GM12878 (cell line): Measurements from ENCODE around the gene LYL1. TPM values are rescaled to one million over a fixed set of nuclear protein-coding genes. Genes with fewer than 3 reads are reported as not detected.

Experiments used
- ATAC-seq: fragments of 200-7000 bp; cut with Tn5 transposase; 3 replicates; pipeline ENCODE4 v1.9.1; 2020; ENCODE audit warnings: mild to moderate bottlenecking, moderate library complexity
- BruUV-seq: library from RNA; stranded (reverse); fragments of 400-500 nt; replicated peaks from 2 replicates; lab custom pipeline; 2021; lab: Mats Ljungman, UMichigan
- CTCF ChIA-PET: fragments of 300-600 bp; sonication (Branson Sonifier 250); formaldehyde crosslinking; extraction: SDS; loops from one replicate; lab custom pipeline; 2021; ENCODE audit warnings: inconsistent platforms; lab: Yijun Ruan, JAX
- POLR2A ChIA-PET: fragments of 350-600 bp; formaldehyde crosslinking; extraction: SDS; loops from one replicate; lab custom pipeline; 2021; ENCODE audit warnings: inconsistent platforms; lab: Charles Lee
- RAD21 ChIA-PET: fragments of 300-600 bp; sonication (Branson Sonifier 250); formaldehyde crosslinking; loops from one replicate; lab custom pipeline; 2023; ENCODE audit warnings: antibody characterized with exemption; ENCODE audit not compliant: unreplicated experiment; lab: Charles Lee
- SMC1A ChIA-PET: fragments of 300-600 bp; sonication (Branson Sonifier 250); formaldehyde crosslinking; loops from one replicate; lab custom pipeline; 2023; ENCODE audit not compliant: unreplicated experiment, uncharacterized antibody; lab: Charles Lee
- DNase-seq: peaks from one replicate; pipeline ENCODE4 v3.0.0-alpha.2; 2011; ENCODE audit warnings: low read depth, low spot score
- FAIRE-seq: peaks from 3 replicates; lab custom pipeline; 2011; peaks lifted over from hg19 to GRCh38; lab: Jason Lieb, UNC
- H2AFZ ChIP-seq: 2 replicates; pipeline ENCODE4 v1.6.0; 2011; ENCODE audit warnings: low read depth, low read length, control low read depth; ENCODE audit not compliant: control insufficient read depth
- H3K27ac ChIP-seq: 2 replicates; pipeline ENCODE4 v1.5.1; 2011; ENCODE audit warnings: control low read depth; ENCODE audit not compliant: control insufficient read depth, insufficient read depth
- H3K27me3 ChIP-seq, 2 experiments: replicated peaks in 1 of 2; 2 replicates each; pipeline versions ENCODE4 v1.6.0 to v1.6.1; 2011; ENCODE audit warnings: low read length in 1 of 2; ENCODE audit not compliant: control insufficient read depth in 2 of 2, insufficient read depth in 2 of 2
- H3K36me3 ChIP-seq, 2 experiments: 2 replicates each; pipeline ENCODE4 v1.5.1; 2011; ENCODE audit warnings: low read length in 1 of 2; ENCODE audit not compliant: control insufficient read depth in 2 of 2, insufficient read depth in 2 of 2
- H3K4me1 ChIP-seq: 2 replicates; pipeline ENCODE4 v1.6.1; 2011; ENCODE audit warnings: mild to moderate bottlenecking, low read length, moderate library complexity, mixed read lengths; ENCODE audit not compliant: control insufficient read depth, insufficient read depth
- H3K4me2 ChIP-seq: 2 replicates; pipeline ENCODE4 v1.6.0; 2011; ENCODE audit warnings: control low read depth; ENCODE audit not compliant: control insufficient read depth, insufficient read depth
- H3K4me3 ChIP-seq: fragments of 200-600 bp; sonication (generic); 2 replicates; pipeline ENCODE4 v1.5.1; 2016
- H3K79me2 ChIP-seq: 2 replicates; pipeline ENCODE4 v1.6.0; 2011; ENCODE audit warnings: low read length; ENCODE audit not compliant: control insufficient read depth, insufficient read depth
- H3K9ac ChIP-seq: 2 replicates; pipeline ENCODE4 v1.8.0; 2011; ENCODE audit warnings: low read length, control low read depth, mixed read lengths; ENCODE audit not compliant: control insufficient read depth, insufficient read depth
- H3K9me3 ChIP-seq: replicated peaks from 3 replicates; pipeline ENCODE4 v1.5.1; 2011; ENCODE audit warnings: mild to moderate bottlenecking, low read length; ENCODE audit not compliant: control insufficient read depth, insufficient read depth
- H4K20me1 ChIP-seq: 2 replicates; pipeline ENCODE4 v1.6.0; 2011; ENCODE audit not compliant: control insufficient read depth, insufficient read depth
- EED ChIP-seq: sonication (generic); IDR thresholded peaks from 2 replicates; pipeline ENCODE4 v1.6.1; 2016; ENCODE audit warnings: antibody characterized with exemption, low read depth
- ETV6 ChIP-seq, 2 experiments: fragments of 450-650 bp in 1 of 2; IDR thresholded peaks in 1 of 2; conservative IDR thresholded peaks in 1 of 2; 2 replicates each; pipeline ENCODE4 v1.6.1; 2014; ENCODE audit warnings: antibody characterized with exemption in 1 of 2, borderline replicate concordance in 1 of 2, low read depth in 1 of 2, mild to moderate bottlenecking in 1 of 2, moderate library complexity in 1 of 2
- HDGF ChIP-seq: fragments of 450-650 bp; IDR thresholded peaks from 2 replicates; pipeline ENCODE4 v1.6.1; 2016; ENCODE audit warnings: antibody characterized with exemption
- MYB ChIP-seq: fragments of 150-350 bp; IDR thresholded peaks from 2 replicates; pipeline ENCODE4 v1.6.1; 2014; ENCODE audit warnings: mild to moderate bottlenecking, low read depth, low read length, borderline replicate concordance
- SIN3A ChIP-seq: IDR thresholded peaks from 2 replicates; pipeline ENCODE4 v1.6.1; 2012; ENCODE audit warnings: low read depth, low read length, improper control_type of control experiment
- SMAD1 ChIP-seq: fragments of 450-650 bp; IDR thresholded peaks from 2 replicates; pipeline ENCODE4 v1.6.1; 2018; ENCODE audit warnings: mild to moderate bottlenecking, low read depth; ENCODE audit not compliant: partially characterized antibody
- SREBF2 ChIP-seq: IDR thresholded peaks from 2 replicates; pipeline ENCODE4 v1.6.1; 2012; ENCODE audit warnings: mild to moderate bottlenecking, low read length
- ZBTB40 ChIP-seq: fragments of 450-650 bp; IDR thresholded peaks from 2 replicates; pipeline ENCODE4 v1.6.1; 2016; ENCODE audit warnings: mild to moderate bottlenecking, moderate library complexity, borderline replicate concordance
- WGBS: methylation state at CpG from one replicate; pipeline ENCODE4 v1.1.6; 2016; ENCODE audit warnings: low lambda C conversion rate; ENCODE audit not compliant: insufficient replicate concordance, insufficient coverage; ENCODE audit errors: missing lambda C conversion rate; 5-methylcytosine and 5-hydroxymethylcytosine counted together
- in situ Hi-C: fragments of 300-500 bp; cut with MboI; formaldehyde crosslinking; loops from 9 replicates; pipeline ENCODE4 v1.14.3; 2018; ENCODE audit warnings: mixed read lengths
- intact Hi-C: fragments of 100-400 bp; cut with micrococcal nuclease; formaldehyde crosslinking; loops from one replicate; pipeline ENCODE4 v1.14.2; 2022; ENCODE audit not compliant: unreplicated experiment
- polyA plus RNA-seq, 11 experiments: library from polyadenylated mRNA; depleted of rRNA in 4 of 11; unstranded in 6 of 11; stranded (reverse) in 5 of 11; fragments of >200 nt; fragmentation: Nextera tagmentation in 4 of 11; fragmentation: Illumina TruSeq in 1 of 11; extraction: Ambion mirVana in 4 of 11; extraction: Trizol in 1 of 11; gene quantifications; 1 replicate in 1 of 11; 2 replicates in 10 of 11; pipeline versions ENCODE4 v1.2.1 to v1.2.3, GENCODE V29; 2011 to 2016; ENCODE audit warnings: inconsistent platforms in 2 of 11, missing spikeins in 2 of 11, low read depth in 1 of 11
- total RNA-seq, 4 experiments: library from RNA; depleted of rRNA in 3 of 4; stranded (reverse); fragments of >200 nt in 3 of 4; fragmentation: Illumina TruSeq in 1 of 4; extraction: Trizol in 1 of 4; gene quantifications; 2 replicates each; pipeline versions ENCODE4 v1.2.1 to v1.2.3, GENCODE V29; 2013 to 2021
- TF ChIP-seq, protein P1 (sequence below): fragments of 450-650 bp; IDR thresholded peaks from 2 replicates; pipeline ENCODE4 v1.6.1; 2017; ENCODE audit warnings: antibody characterized with exemption, mild to moderate bottlenecking, moderate library complexity
- TF ChIP-seq, protein P2 (sequence below): fragments of 450-650 bp; conservative IDR thresholded peaks from 2 replicates; pipeline ENCODE4 v1.6.1; 2017; ENCODE audit warnings: mild to moderate bottlenecking, moderate library complexity
- TF ChIP-seq, protein P3 (sequence below): IDR thresholded peaks from 2 replicates; pipeline ENCODE4 v1.6.1; 2012; ENCODE audit warnings: low read depth, low read length, improper control_type of control experiment

The LYL1 gene
- total and polyA plus RNA-seq, 10 of the 15 experiments (the other 5 are each of a cell fraction or from before 2014, with no cell fraction given), result 0.10 to 34.8 (median 4.4) TPM

- ATAC-seq (no peak), DNase-seq (no peak), FAIRE-seq (no peak)
- H2AFZ ChIP-seq, result no peak overlapping the region
- POLR2A ChIA-PET, result interaction anchor here (0.6 kb wide), 1 partner anchor 116 kb away, joined by 3 read pairs; no protein-coding TSS in a partner anchor
- H3K36me3 ChIP-seq, result no peaks in the 10 kb centered on the region
- intact Hi-C loops, result loop anchor here (10.0 kb wide), 1 partner anchor 56 kb away; no protein-coding TSS in a partner anchor
- no TSS peak for BruUV-seq
- no peak overlapping the region for H3K4me3 ChIP-seq
- no peak overlapping the region for H3K4me2 ChIP-seq
- SMC1A ChIA-PET, result interaction anchor here (2.0 kb wide), 1 partner anchor 114 kb away, joined by 7 read pairs; no protein-coding TSS in a partner anchor
- no peak overlapping the region for H3K27ac ChIP-seq
- RAD21 ChIA-PET, result interaction anchor here (1.4 to 1.5 kb wide), 2 partner anchors 114 to 125 kb away, joined by 3 to 9 read pairs; no protein-coding TSS in a partner anchor
- no peaks in the 10 kb centered on the region for H3K79me2 ChIP-seq
- CTCF ChIA-PET, result interaction anchor here (1.0 to 8.0 kb wide), 3 partner anchors 29 to 125 kb away, joined by 5 to 145 read pairs (median 8); no protein-coding TSS in a partner anchor
- peaks cover 0 to 2% of the 10 kb centered on the region in 2 experiments; a peak in 1 of 4 replicates for H3K27me3 ChIP-seq
- peaks cover 14% of the 10 kb centered on the region for H3K4me1 ChIP-seq
- in situ Hi-C loops, result loop anchor here (5.0 to 10.0 kb wide), 2 partner anchors 113 to 206 kb away; partner anchors contain the start of genes DNASE2 and KLF1
- no peaks in the 10 kb centered on the region for H4K20me1 ChIP-seq
- H3K9me3 ChIP-seq, result no peaks in the 10 kb centered on the region
- no peak overlapping the region for H3K9ac ChIP-seq
- 42% methylated on average over 6 of the region's 10 CpGs for WGBS
- TF ChIP-seq EED, result no peak
- no peak for TF ChIP-seq HDGF
- TF ChIP-seq, protein P1, sequence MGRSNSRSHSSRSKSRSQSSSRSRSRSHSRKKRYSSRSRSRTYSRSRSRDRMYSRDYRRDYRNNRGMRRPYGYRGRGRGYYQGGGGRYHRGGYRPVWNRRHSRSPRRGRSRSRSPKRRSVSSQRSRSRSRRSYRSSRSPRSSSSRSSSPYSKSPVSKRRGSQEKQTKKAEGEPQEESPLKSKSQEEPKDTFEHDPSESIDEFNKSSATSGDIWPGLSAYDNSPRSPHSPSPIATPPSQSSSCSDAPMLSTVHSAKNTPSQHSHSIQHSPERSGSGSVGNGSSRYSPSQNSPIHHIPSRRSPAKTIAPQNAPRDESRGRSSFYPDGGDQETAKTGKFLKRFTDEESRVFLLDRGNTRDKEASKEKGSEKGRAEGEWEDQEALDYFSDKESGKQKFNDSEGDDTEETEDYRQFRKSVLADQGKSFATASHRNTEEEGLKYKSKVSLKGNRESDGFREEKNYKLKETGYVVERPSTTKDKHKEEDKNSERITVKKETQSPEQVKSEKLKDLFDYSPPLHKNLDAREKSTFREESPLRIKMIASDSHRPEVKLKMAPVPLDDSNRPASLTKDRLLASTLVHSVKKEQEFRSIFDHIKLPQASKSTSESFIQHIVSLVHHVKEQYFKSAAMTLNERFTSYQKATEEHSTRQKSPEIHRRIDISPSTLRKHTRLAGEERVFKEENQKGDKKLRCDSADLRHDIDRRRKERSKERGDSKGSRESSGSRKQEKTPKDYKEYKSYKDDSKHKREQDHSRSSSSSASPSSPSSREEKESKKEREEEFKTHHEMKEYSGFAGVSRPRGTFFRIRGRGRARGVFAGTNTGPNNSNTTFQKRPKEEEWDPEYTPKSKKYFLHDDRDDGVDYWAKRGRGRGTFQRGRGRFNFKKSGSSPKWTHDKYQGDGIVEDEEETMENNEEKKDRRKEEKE, result no peak
- TF ChIP-seq ETV6 (conservative IDR thresholded peaks at IDR 0.05 in 1 of 2, IDR thresholded peaks at IDR 0.05 in 1 of 2; ENCODE audit: borderline replicate concordance in 1 of 2, low read depth in 1 of 2), result no peak
- no peak for TF ChIP-seq MYB
- TF ChIP-seq SREBF2, result no peak
- TF ChIP-seq SIN3A, result no peak
- TF ChIP-seq, protein P2, sequence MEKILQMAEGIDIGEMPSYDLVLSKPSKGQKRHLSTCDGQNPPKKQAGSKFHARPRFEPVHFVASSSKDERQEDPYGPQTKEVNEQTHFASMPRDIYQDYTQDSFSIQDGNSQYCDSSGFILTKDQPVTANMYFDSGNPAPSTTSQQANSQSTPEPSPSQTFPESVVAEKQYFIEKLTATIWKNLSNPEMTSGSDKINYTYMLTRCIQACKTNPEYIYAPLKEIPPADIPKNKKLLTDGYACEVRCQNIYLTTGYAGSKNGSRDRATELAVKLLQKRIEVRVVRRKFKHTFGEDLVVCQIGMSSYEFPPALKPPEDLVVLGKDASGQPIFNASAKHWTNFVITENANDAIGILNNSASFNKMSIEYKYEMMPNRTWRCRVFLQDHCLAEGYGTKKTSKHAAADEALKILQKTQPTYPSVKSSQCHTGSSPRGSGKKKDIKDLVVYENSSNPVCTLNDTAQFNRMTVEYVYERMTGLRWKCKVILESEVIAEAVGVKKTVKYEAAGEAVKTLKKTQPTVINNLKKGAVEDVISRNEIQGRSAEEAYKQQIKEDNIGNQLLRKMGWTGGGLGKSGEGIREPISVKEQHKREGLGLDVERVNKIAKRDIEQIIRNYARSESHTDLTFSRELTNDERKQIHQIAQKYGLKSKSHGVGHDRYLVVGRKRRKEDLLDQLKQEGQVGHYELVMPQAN, result no peak
- no peak for TF ChIP-seq SMAD1
- TF ChIP-seq ZBTB40, result no peak
- TF ChIP-seq, protein P3, sequence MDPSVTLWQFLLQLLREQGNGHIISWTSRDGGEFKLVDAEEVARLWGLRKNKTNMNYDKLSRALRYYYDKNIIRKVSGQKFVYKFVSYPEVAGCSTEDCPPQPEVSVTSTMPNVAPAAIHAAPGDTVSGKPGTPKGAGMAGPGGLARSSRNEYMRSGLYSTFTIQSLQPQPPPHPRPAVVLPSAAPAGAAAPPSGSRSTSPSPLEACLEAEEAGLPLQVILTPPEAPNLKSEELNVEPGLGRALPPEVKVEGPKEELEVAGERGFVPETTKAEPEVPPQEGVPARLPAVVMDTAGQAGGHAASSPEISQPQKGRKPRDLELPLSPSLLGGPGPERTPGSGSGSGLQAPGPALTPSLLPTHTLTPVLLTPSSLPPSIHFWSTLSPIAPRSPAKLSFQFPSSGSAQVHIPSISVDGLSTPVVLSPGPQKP, result no peak
These were observed 12.0 kb downstream of the LYL1 start for GRCh38 chr19:13090511-13091231.
